ENCODE measurements around the gene MRPL46.

- no peak for TF ChIP-seq CTCF (IDR thresholded peaks at IDR 0.05; ENCODE audit: insufficient read depth, low read length, poor library complexity, severe bottlenecking)
- no peak for TF ChIP-seq EZH2phosphoT487 (conservative IDR thresholded peaks at IDR 0.05; ENCODE audit: low read length)
Measured at GRCh38 chr15:88423331-88423730, 43.9 kb downstream of the MRPL46 start.
